SK-N-SH (cell line): ENCODE results near the gene FLYWCH1.

Experiments
- EP300 ChIP-seq, 2 experiments: IDR thresholded peaks; 2 replicates each; pipeline versions ENCODE4 v1.4.0 to v1.6.1; 2012; ENCODE audit warnings: borderline replicate concordance in 1 of 2, low read depth in 1 of 2, low read length in 1 of 2
- FOXJ3 ChIP-seq: sonication (generic); formaldehyde crosslinking; IDR thresholded peaks from 2 replicates; pipeline ENCODE4 v1.5.1; 2020; ENCODE audit warnings: mild to moderate bottlenecking, missing genetic modification reagents
- POLR2AphosphoS5 ChIP-seq: IDR thresholded peaks from 2 replicates; pipeline ENCODE4 v1.6.1; 2012; ENCODE audit warnings: low read depth, low read length
- TF ChIP-seq, protein P1 (sequence below): IDR thresholded peaks from 2 replicates; pipeline ENCODE4 v1.6.1; 2012; ENCODE audit warnings: mild to moderate bottlenecking, low read depth, low read length, moderate library complexity
- TF ChIP-seq, protein P2 (sequence below): fragments of 200-600 bp; sonication (generic); IDR thresholded peaks from 2 replicates; pipeline ENCODE4 v1.6.1; 2017; ENCODE audit warnings: antibody characterized with exemption, mild to moderate bottlenecking, moderate library complexity

- no peak for TF ChIP-seq FOXJ3
- TF ChIP-seq POLR2AphosphoS5, result no peak
- TF ChIP-seq, protein P1, sequence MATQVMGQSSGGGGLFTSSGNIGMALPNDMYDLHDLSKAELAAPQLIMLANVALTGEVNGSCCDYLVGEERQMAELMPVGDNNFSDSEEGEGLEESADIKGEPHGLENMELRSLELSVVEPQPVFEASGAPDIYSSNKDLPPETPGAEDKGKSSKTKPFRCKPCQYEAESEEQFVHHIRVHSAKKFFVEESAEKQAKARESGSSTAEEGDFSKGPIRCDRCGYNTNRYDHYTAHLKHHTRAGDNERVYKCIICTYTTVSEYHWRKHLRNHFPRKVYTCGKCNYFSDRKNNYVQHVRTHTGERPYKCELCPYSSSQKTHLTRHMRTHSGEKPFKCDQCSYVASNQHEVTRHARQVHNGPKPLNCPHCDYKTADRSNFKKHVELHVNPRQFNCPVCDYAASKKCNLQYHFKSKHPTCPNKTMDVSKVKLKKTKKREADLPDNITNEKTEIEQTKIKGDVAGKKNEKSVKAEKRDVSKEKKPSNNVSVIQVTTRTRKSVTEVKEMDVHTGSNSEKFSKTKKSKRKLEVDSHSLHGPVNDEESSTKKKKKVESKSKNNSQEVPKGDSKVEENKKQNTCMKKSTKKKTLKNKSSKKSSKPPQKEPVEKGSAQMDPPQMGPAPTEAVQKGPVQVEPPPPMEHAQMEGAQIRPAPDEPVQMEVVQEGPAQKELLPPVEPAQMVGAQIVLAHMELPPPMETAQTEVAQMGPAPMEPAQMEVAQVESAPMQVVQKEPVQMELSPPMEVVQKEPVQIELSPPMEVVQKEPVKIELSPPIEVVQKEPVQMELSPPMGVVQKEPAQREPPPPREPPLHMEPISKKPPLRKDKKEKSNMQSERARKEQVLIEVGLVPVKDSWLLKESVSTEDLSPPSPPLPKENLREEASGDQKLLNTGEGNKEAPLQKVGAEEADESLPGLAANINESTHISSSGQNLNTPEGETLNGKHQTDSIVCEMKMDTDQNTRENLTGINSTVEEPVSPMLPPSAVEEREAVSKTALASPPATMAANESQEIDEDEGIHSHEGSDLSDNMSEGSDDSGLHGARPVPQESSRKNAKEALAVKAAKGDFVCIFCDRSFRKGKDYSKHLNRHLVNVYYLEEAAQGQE, result no peak
- TF ChIP-seq, protein P2, sequence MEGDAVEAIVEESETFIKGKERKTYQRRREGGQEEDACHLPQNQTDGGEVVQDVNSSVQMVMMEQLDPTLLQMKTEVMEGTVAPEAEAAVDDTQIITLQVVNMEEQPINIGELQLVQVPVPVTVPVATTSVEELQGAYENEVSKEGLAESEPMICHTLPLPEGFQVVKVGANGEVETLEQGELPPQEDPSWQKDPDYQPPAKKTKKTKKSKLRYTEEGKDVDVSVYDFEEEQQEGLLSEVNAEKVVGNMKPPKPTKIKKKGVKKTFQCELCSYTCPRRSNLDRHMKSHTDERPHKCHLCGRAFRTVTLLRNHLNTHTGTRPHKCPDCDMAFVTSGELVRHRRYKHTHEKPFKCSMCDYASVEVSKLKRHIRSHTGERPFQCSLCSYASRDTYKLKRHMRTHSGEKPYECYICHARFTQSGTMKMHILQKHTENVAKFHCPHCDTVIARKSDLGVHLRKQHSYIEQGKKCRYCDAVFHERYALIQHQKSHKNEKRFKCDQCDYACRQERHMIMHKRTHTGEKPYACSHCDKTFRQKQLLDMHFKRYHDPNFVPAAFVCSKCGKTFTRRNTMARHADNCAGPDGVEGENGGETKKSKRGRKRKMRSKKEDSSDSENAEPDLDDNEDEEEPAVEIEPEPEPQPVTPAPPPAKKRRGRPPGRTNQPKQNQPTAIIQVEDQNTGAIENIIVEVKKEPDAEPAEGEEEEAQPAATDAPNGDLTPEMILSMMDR, result no peak
- no peak for TF ChIP-seq EP300 (IDR thresholded peaks at IDR 0.05; ENCODE audit: borderline replicate concordance in 1 of 2, low read depth in 1 of 2, low read length in 1 of 2)
Observed at GRCh38 chr16:2987286-2987685, 75.6 kb downstream of the FLYWCH1 start.
